Natural killer cell (primary cell): Measurements from ENCODE around the gene SPEF1. TPM values are rescaled to one million over a fixed set of nuclear protein-coding genes. Genes with fewer than 3 reads are reported as not detected.
A peak's percentile ranks its signal among the peaks of the same experiment; 100 is the strongest.

Experiments
- ATAC-seq, 3 donors: fragments of 150-1000 bp in 2 of 3; fragments of 200-7000 bp in 1 of 3; cut with Tn5 transposase; 1 replicate in 1 of 3; 2 replicates in 2 of 3; pipeline ENCODE4 v1.10.0; 2021; ENCODE audit warnings: mild to moderate bottlenecking in 2 of 3, moderate library complexity in 2 of 3
- DNase-seq, 2 donors: peaks; one replicate each; pipeline versions ENCODE4 v3.0.0 to v3.0.0-alpha.2; 2013 to 2021; ENCODE audit warnings: mixed read lengths in 1 of 2
- H3K27ac ChIP-seq: one replicate; pipeline ENCODE4 v1.5.1; 2013; ENCODE audit warnings: mild to moderate bottlenecking, low read length
- H3K27me3 ChIP-seq: one replicate; pipeline ENCODE4 v1.6.1; 2013; ENCODE audit warnings: low read length; ENCODE audit not compliant: control insufficient read depth, insufficient read depth
- H3K36me3 ChIP-seq: one replicate; pipeline ENCODE4 v1.6.1; 2013; ENCODE audit warnings: low read length; ENCODE audit not compliant: control insufficient read depth, insufficient read depth
- H3K4me1 ChIP-seq: one replicate; pipeline ENCODE4 v1.6.1; 2013; ENCODE audit warnings: low read length; ENCODE audit not compliant: control insufficient read depth, insufficient read depth
- H3K4me3 ChIP-seq: one replicate; pipeline ENCODE4 v1.5.1; 2013; ENCODE audit warnings: low read length
- H3K9me3 ChIP-seq: one replicate; pipeline ENCODE4 v1.6.1; 2013; ENCODE audit warnings: low read length; ENCODE audit not compliant: control insufficient read depth, insufficient read depth
- H3K27ac Mint-ChIP-seq, 2 donors: one replicate each; pipeline ENCODE4 v1.8.0; 2022; ENCODE audit warnings: mild to moderate bottlenecking in 2 of 2, mixed read lengths in 2 of 2, moderate library complexity in 1 of 2
- H3K27me3 Mint-ChIP-seq, 2 donors: one replicate each; pipeline ENCODE4 v1.8.0; 2022; ENCODE audit warnings: low read depth in 2 of 2, mixed read lengths in 2 of 2
- H3K36me3 Mint-ChIP-seq: one replicate; pipeline ENCODE4 v1.8.0; 2022; ENCODE audit warnings: mixed read lengths
- H3K4me1 Mint-ChIP-seq, 2 donors: one replicate each; pipeline ENCODE4 v1.8.0; 2022; ENCODE audit warnings: mixed read lengths in 2 of 2
- H3K4me3 Mint-ChIP-seq: one replicate; pipeline ENCODE4 v1.8.0; 2022; ENCODE audit warnings: mild to moderate bottlenecking, moderate library complexity, mixed read lengths
- H3K9me3 Mint-ChIP-seq, 2 donors: one replicate each; pipeline ENCODE4 v1.8.0; 2022; ENCODE audit warnings: mixed read lengths in 2 of 2
- CTCF ChIP-seq: fragments of 200-600 bp; IDR thresholded peaks from one replicate; pipeline ENCODE4 v1.8.0; 2022; ENCODE audit warnings: antibody characterized with exemption
- WGBS: methylation state at CpG from one replicate; pipeline ENCODE4 v1.1.7; 2013; ENCODE audit warnings: missing lambda C conversion rate; ENCODE audit not compliant: insufficient coverage; 5-methylcytosine and 5-hydroxymethylcytosine counted together
- intact Hi-C: fragments of 100-400 bp; cut with micrococcal nuclease; formaldehyde crosslinking; loops from one replicate; pipeline ENCODE4 v1.14.2; 2022
- total RNA-seq, 4 donors: library from RNA; stranded (reverse); fragments of 120-200 nt in 1 of 4; gene quantifications; one replicate each; pipeline versions ENCODE4 v1.2.3 to v1.2.4, GENCODE V29; 2013 to 2022

The SPEF1 gene
- total RNA-seq, 3 donors from 2014 or later (not counting 1 experiment from before 2014, with no cell fraction given): 0.23 TPM; not detected in 2

GRCh38 chr20:3820901-3821727 is 39.9 kb upstream of the SPEF1 start:
- Histone ChIP-seq H3K27me3 (no peaks in the 10 kb centered on the region), H3K4me1 (peaks cover 45% of the 10 kb centered on the region), H3K27ac (peak overlapping the region; percentile 98), H3K4me3 (peak overlapping the region; percentile 69), H3K9me3 (no peaks in the 10 kb centered on the region), H3K36me3 (peaks cover 21% of the 10 kb centered on the region)
- Mint-ChIP-seq H3K27me3 (no peaks in the 10 kb centered on the region), H3K4me3 (peak overlapping the region; percentile 89), H3K27ac (peak overlapping the region; percentile 97), H3K9me3 (no peaks in the 10 kb centered on the region), H3K4me1 (peaks cover 35 to 53% of the 10 kb centered on the region in 2 donors), H3K36me3 (no peaks in the 10 kb centered on the region)
- WGBS: 54% methylated on average over 19 of the region's 20 CpGs
- TF ChIP-seq CTCF: no peak
- DNase-seq (no peak), ATAC-seq (no peak)
- intact Hi-C loops: loop anchor here (1.0 to 2.0 kb wide), 6 partner anchors 10 to 53 kb away; partner anchors contain the start of gene MAVS

- DNase-seq: peak; percentile 95 to 97
- intact Hi-C loops: loop anchor here (1.0 to 2.0 kb wide), 6 partner anchors 9 to 52 kb away; partner anchors contain the start of gene MAVS
- H3K36me3 Mint-ChIP-seq: no peaks in the 10 kb centered on the region
- ATAC-seq: peak; percentile 82 to 90 (median 85)
- H3K27me3 Mint-ChIP-seq: no peaks in the 10 kb centered on the region
- peaks cover 54% of the 10 kb centered on the region for H3K4me1 ChIP-seq
- H3K27ac ChIP-seq: peak within 1 kb of the TSS; percentile 98
- peaks cover 21% of the 10 kb centered on the region for H3K36me3 ChIP-seq
- peak within 1 kb of the TSS; percentile 69 for H3K4me3 ChIP-seq
- peak within 1 kb of the TSS; percentile 97 for H3K27ac Mint-ChIP-seq
- H3K4me1 Mint-ChIP-seq: peaks cover 43 to 61% of the 10 kb centered on the region in 2 donors
- under 1% methylated on average over 96 of the region's 96 CpGs for WGBS
- peak; percentile 97 for TF ChIP-seq CTCF
- H3K9me3 Mint-ChIP-seq: no peaks in the 10 kb centered on the region
- peak within 1 kb of the TSS; percentile 89 for H3K4me3 Mint-ChIP-seq
- no peaks in the 10 kb centered on the region for H3K27me3 ChIP-seq
- H3K9me3 ChIP-seq: no peaks in the 10 kb centered on the region
Measured at GRCh38 chr20:3820048-3820900, 39.0 kb upstream of the SPEF1 start, which contains the start of gene AP5S1. AP5S1 (plus strand) TSS chr20:3820547; CDS start chr20:3822118, 1,571 bp downstream.

GRCh38 chr20:3819411-3820047 is 38.3 kb upstream of the SPEF1 start:
- Mint-ChIP-seq H3K36me3 (no peaks in the 10 kb centered on the region), H3K4me3 (peak overlapping the region; percentile 89), H3K27ac (peak overlapping the region; percentile 97), H3K9me3 (no peaks in the 10 kb centered on the region), H3K27me3 (no peaks in the 10 kb centered on the region), H3K4me1 (peaks cover 46 to 68% of the 10 kb centered on the region in 2 donors)
- DNase-seq (no peak), ATAC-seq (no peak)
- peaks cover 61% of the 10 kb centered on the region for H3K4me1 ChIP-seq
- H3K27ac ChIP-seq: peak overlapping the region; percentile 87
- peaks cover 18% of the 10 kb centered on the region for H3K36me3 ChIP-seq
- intact Hi-C loops: loop anchor here (1.0 to 2.0 kb wide), 6 partner anchors 8 to 51 kb away; partner anchors contain the start of gene MAVS
- no peaks in the 10 kb centered on the region for H3K27me3 ChIP-seq
- no peak for TF ChIP-seq CTCF
- 64% methylated on average over 19 of the region's 20 CpGs for WGBS
- H3K4me3 ChIP-seq: peak overlapping the region; percentile 69
- H3K9me3 ChIP-seq: no peaks in the 10 kb centered on the region
